Measurements from ENCODE around the gene CRTAC1.

GRCh38 chr10:98077223-98077622, 46.8 kb upstream of the CRTAC1 start:
- TF ChIP-seq CTCF (optimal IDR thresholded peaks at IDR 0.05 in 1 of 3, IDR thresholded peaks at IDR 0.05 in 1 of 3, conservative IDR thresholded peaks at IDR 0.05 in 1 of 3; ENCODE audit: extremely low read depth in 1 of 3, insufficient read depth in 2 of 3, low read length in 3 of 3) (no peak), EZH2 (IDR thresholded peaks at IDR 0.05; ENCODE audit: low read length) (no peak)

Measured in keratinocyte (primary cell).